ENCODE data around the gene PNN.

DNA sequence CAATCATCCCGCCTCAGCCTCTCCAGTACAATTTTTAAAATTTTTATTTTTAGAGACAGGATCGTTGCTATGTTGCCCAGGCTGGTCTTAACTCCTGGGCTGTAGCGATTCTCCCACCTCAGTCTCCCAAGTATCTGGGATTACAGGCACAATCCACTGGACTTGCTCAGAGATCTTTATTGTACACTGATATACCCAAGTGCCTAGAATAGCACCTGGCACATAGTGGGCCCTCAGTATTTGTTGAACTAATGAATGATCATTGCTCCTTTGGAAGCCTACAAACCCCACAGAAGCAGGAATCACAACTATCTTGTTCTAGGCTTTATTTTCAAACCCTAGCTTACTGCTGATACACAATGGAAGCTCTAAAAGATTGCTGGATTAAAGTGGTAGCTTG lies 1.9 kb upstream of the PNN start:
- TF ChIP-seq, protein P1, sequence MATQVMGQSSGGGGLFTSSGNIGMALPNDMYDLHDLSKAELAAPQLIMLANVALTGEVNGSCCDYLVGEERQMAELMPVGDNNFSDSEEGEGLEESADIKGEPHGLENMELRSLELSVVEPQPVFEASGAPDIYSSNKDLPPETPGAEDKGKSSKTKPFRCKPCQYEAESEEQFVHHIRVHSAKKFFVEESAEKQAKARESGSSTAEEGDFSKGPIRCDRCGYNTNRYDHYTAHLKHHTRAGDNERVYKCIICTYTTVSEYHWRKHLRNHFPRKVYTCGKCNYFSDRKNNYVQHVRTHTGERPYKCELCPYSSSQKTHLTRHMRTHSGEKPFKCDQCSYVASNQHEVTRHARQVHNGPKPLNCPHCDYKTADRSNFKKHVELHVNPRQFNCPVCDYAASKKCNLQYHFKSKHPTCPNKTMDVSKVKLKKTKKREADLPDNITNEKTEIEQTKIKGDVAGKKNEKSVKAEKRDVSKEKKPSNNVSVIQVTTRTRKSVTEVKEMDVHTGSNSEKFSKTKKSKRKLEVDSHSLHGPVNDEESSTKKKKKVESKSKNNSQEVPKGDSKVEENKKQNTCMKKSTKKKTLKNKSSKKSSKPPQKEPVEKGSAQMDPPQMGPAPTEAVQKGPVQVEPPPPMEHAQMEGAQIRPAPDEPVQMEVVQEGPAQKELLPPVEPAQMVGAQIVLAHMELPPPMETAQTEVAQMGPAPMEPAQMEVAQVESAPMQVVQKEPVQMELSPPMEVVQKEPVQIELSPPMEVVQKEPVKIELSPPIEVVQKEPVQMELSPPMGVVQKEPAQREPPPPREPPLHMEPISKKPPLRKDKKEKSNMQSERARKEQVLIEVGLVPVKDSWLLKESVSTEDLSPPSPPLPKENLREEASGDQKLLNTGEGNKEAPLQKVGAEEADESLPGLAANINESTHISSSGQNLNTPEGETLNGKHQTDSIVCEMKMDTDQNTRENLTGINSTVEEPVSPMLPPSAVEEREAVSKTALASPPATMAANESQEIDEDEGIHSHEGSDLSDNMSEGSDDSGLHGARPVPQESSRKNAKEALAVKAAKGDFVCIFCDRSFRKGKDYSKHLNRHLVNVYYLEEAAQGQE (IDR thresholded peaks at IDR 0.05; ENCODE audit: low read depth, low read length): no peak
- no peak for TF ChIP-seq EZH2 (IDR thresholded peaks at IDR 0.05; ENCODE audit: borderline replicate concordance, control insufficient read depth, low read depth, low read length)
- no peak for TF ChIP-seq LARP7 (IDR thresholded peaks at IDR 0.05)
- no peak for TF ChIP-seq JUND (IDR thresholded peaks at IDR 0.05; ENCODE audit: low read depth, low read length)
- no peak for TF ChIP-seq BRCA1 (IDR thresholded peaks at IDR 0.05; ENCODE audit: low read depth, low read length)
- no peak for TF ChIP-seq KDM1A (IDR thresholded peaks at IDR 0.05; ENCODE audit: borderline replicate concordance)
- no peak for TF ChIP-seq NR2C1 (IDR thresholded peaks at IDR 0.05)
- TF ChIP-seq, protein P2, sequence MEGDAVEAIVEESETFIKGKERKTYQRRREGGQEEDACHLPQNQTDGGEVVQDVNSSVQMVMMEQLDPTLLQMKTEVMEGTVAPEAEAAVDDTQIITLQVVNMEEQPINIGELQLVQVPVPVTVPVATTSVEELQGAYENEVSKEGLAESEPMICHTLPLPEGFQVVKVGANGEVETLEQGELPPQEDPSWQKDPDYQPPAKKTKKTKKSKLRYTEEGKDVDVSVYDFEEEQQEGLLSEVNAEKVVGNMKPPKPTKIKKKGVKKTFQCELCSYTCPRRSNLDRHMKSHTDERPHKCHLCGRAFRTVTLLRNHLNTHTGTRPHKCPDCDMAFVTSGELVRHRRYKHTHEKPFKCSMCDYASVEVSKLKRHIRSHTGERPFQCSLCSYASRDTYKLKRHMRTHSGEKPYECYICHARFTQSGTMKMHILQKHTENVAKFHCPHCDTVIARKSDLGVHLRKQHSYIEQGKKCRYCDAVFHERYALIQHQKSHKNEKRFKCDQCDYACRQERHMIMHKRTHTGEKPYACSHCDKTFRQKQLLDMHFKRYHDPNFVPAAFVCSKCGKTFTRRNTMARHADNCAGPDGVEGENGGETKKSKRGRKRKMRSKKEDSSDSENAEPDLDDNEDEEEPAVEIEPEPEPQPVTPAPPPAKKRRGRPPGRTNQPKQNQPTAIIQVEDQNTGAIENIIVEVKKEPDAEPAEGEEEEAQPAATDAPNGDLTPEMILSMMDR (IDR thresholded peaks at IDR 0.05 in 2 of 3, conservative IDR thresholded peaks at IDR 0.05 in 1 of 3; ENCODE audit: control insufficient read depth in 2 of 3, extremely low read depth in 1 of 3, insufficient read depth in 1 of 3, low read depth in 3 of 3, low read length in 3 of 3): no peak
- TF ChIP-seq MLLT1 (IDR thresholded peaks at IDR 0.05): no peak
- TF ChIP-seq FOS (IDR thresholded peaks at IDR 0.05; ENCODE audit: borderline replicate concordance, extremely low read depth, insufficient read length): no peak
- no peak for TF ChIP-seq RBBP5 (conservative IDR thresholded peaks at IDR 0.05)
- no peak for TF ChIP-seq ZNF274 (IDR thresholded peaks at IDR 0.05; ENCODE audit: insufficient read depth, insufficient read length)
- TF ChIP-seq HDAC2 (IDR thresholded peaks at IDR 0.05): no peak
- no peak for TF ChIP-seq RAD21 (IDR thresholded peaks at IDR 0.05; ENCODE audit: insufficient read depth, low read depth, low read length)

Measured in GM12878 (cell line).